Muscle layer of colon (tissue), 2 donors: ENCODE data around the gene CLK2.

Experiments used
- H3K27ac ChIP-seq: one replicate; pipeline ENCODE4 v1.7.0; 2013; ENCODE audit warnings: low read depth, mild to moderate bottlenecking, low read length, moderate library complexity
- H3K27me3 ChIP-seq, 2 donors: one replicate each; pipeline ENCODE4 v1.7.0; 2013; ENCODE audit warnings: low read length in 2 of 2, mild to moderate bottlenecking in 2 of 2; ENCODE audit not compliant: insufficient read depth in 2 of 2, control insufficient read depth in 1 of 2
- H3K36me3 ChIP-seq: one replicate; pipeline ENCODE4 v1.7.0; 2013; ENCODE audit warnings: mild to moderate bottlenecking, low read length; ENCODE audit not compliant: insufficient read depth
- H3K4me1 ChIP-seq: one replicate; pipeline ENCODE4 v1.7.0; 2013; ENCODE audit warnings: mild to moderate bottlenecking, low read length; ENCODE audit not compliant: insufficient read depth
- H3K4me3 ChIP-seq, 2 donors: one replicate each; pipeline ENCODE4 v1.7.0; 2013; ENCODE audit warnings: low read length in 2 of 2, low read depth in 1 of 2, mild to moderate bottlenecking in 1 of 2, moderate library complexity in 1 of 2
- H3K9ac ChIP-seq: one replicate; pipeline ENCODE4 v1.7.0; 2013; ENCODE audit warnings: low read length
- H3K9me3 ChIP-seq: one replicate; pipeline ENCODE4 v1.7.0; 2013; ENCODE audit warnings: mild to moderate bottlenecking, low read length
- donor health status: abdominal sarcoma.
- donor health status: Adenocarcinoma of cecum.

The CLK2 gene

DNA sequence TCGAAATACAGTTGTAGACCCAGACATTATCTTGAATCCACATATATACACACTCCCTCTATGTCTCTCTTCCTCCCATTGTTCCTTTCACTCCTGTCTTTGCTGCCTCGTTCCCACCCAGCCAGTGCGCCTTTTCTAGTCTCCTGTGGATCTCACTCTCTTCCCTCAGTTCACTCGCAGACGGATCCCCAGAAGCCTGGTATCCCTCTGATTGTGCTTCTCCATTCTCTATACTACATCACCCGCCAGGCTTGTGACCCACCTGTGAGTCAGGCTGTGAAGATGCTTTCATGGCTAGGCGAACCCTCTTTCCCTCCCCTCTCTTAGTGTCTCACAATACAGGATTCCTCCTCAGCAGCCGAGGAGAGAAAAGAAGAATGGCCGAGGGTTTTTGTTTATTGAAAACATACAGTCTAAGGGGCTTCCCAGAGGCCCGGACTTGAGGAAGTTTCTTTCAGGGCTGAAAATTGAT, 5.4 kb upstream of the CLK2 start:
- H3K9me3 ChIP-seq: no peaks in the 10 kb centered on the region
- no peak overlapping the region for H3K4me3 ChIP-seq
- no peaks in the 10 kb centered on the region for H3K27me3 ChIP-seq
- no peak overlapping the region for H3K9ac ChIP-seq
- H3K27ac ChIP-seq: no peak overlapping the region
- H3K4me1 ChIP-seq: peaks cover 13% of the 10 kb centered on the region
- no peaks in the 10 kb centered on the region for H3K36me3 ChIP-seq

DNA sequence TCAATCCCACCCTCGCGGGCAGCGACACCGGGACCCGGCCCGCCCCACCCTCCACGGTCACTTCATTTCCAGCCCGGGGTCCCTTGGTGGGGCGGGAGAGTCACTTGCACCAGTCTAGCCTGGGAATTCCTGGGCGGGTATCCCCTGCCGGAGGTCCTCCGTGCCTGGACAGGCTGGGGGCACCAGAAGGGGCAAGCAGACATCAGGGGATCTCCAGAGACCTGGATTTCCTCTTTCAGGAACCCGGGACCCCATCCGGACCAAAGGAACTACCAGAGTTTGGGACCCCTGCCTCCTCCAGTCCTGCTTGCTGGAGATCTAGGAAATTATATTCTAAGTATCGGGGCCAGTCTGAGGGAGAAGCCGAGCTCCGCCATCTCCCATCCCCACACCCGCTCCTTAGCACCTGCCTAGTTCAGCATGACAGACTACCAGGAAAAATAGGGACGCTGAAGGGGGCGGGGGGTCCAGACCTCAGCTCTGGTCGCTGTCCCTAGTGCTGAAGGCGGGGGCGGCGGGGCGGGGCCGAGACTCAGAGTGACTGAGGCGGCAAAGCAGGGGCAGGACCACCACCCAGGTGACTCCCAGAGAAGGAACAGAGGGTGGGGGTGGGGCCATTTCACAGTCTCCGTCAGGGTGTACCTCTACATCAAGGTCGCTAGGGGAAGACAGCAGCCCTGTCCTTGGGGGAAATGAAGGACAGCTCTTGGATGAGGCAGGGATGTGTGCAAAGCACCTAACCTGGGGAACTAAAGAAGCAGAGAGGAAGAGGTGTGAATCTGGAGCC, 4.8 kb upstream of the CLK2 start:
- peak overlapping the region; percentile 42 for H3K27ac ChIP-seq
- no peaks in the 10 kb centered on the region for H3K9me3 ChIP-seq
- H3K4me1 ChIP-seq: peaks cover 13% of the 10 kb centered on the region
- H3K9ac ChIP-seq: no peak overlapping the region
- H3K4me3 ChIP-seq: peak overlapping the region; percentile 61 to 86
- no peaks in the 10 kb centered on the region for H3K36me3 ChIP-seq
- no peaks in the 10 kb centered on the region for H3K27me3 ChIP-seq

DNA sequence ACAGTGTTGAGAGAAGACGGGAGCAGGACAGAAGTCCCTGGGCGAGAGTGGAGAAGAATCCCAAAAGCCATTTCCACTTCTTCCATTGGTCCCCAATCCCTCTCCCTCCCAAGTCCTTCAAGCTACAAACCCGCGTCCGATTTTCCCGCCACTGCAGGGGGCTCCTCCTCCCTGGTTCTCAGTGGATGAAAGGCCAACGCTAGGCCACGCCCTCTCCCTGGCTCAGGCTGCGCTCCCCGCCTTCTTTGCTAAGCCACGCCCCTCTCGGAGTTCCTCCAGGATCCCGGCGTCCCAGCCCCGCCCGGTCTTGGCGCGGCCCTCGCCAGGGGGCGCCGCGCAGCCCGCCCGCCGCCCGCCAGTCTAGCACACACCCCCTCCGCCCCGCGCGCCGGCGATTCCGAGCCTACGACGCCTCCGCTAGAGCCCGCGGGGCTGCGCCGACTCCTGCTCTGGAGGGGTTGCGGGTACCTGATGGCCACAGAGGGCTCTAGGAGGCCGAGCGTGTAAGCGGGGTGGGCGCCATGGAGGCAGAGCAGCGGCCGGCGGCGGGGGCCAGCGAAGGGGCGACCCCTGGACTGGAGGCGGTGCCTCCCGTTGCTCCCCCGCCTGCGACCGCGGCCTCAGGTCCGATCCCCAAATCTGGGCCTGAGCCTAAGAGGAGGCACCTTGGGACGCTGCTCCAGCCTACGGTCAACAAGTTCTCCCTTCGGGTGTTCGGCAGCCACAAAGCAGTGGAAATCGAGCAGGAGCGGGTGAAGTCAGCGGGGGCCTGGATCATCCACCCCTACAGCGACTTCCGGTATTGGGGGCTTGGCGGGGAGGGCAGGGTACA, 4.0 kb upstream of the CLK2 start, which contains the start of gene HCN3:
TSS of gene HCN3 (plus strand) at position 394 of the 832 bp plus-strand sequence. CDS start at position 522, 128 bp downstream.
- peaks cover 17% of the 10 kb centered on the region for H3K4me1 ChIP-seq
- H3K27me3 ChIP-seq: no peaks in the 10 kb centered on the region
- no peaks in the 10 kb centered on the region for H3K9me3 ChIP-seq
- H3K27ac ChIP-seq: peak within 1 kb of the TSS; percentile 42
- no peaks in the 10 kb centered on the region for H3K36me3 ChIP-seq
- H3K9ac ChIP-seq: no peak within 1 kb of the TSS
- peak within 1 kb of the TSS; percentile 61 to 86 for H3K4me3 ChIP-seq

DNA sequence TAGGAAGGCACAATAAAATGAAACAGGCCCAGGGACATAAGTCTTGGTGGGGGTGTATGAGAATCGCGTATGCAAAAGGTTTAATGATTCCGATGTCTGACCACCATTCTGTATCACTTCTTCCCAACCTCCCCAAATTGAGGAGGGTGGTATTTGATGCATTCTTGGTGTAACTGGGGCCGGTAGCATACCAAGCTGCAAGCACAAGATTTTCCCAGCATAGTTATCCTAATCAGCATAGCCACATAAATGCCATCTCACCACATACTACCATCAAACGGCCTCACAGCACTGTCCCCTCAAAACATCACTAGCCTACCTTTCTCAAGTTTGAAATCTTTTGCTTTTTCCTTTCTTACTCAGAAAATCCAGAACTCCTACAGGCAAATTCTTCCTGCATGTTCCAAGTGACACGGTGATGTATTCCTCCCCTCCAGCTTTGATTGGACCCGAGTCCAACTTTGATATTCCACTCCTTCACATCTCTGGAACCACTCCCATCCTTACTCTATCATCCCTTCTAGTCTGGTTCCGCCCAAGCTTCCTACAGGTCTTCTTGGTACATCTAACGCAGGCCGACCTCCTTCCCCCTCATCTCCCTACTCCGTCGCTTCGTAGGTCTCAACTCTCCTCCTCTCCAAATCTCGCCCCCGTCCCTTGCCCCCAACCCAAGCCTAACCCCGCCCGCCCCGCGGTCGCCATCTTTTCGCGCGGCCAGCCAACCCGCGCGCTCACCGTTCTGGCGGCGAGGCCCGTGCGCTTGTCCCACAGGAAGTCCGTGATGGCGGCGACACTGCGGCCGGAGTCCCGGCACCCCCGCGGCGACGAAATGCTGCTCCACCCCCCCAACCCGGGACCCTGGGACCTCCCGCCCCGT, 600 bp downstream of the CLK2 start:
- Histone ChIP-seq H3K9me3 (no peaks in the 10 kb centered on the region), H3K27ac (peak overlapping the region; percentile 80), H3K36me3 (peaks cover 32% of the 10 kb centered on the region), H3K9ac (peak overlapping the region; percentile 39), H3K27me3 (no peaks in the 10 kb centered on the region), H3K4me1 (peaks cover 18% of the 10 kb centered on the region), H3K4me3 (peak overlapping the region; percentile 64 to 70)

DNA sequence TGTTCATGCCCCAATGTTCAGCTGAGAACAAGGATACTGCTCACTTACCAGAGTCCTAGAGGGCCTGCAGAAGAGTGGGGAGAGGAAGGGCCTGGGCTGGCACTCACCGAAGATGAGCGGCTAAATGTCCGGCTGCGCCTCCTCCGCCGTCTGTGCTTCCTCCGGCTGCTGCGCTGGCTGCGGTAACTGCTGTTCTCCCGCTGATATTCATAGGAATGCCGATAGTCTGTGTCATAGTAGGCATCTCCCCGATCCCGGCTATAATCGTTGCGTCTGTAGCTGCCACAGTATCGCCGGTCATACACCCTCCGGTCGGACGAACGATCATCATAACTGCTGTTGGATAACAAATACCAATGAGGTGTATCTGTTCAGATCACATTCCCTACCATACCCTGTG, 3.9 kb downstream of the CLK2 start:
- H3K9me3 ChIP-seq: no peaks in the 10 kb centered on the region
- no peak overlapping the region for H3K4me3 ChIP-seq
- no peaks in the 10 kb centered on the region for H3K27me3 ChIP-seq
- peaks cover 13% of the 10 kb centered on the region for H3K4me1 ChIP-seq
- peaks cover 62% of the 10 kb centered on the region for H3K36me3 ChIP-seq
- H3K27ac ChIP-seq: no peak overlapping the region
- H3K9ac ChIP-seq: no peak overlapping the region

DNA sequence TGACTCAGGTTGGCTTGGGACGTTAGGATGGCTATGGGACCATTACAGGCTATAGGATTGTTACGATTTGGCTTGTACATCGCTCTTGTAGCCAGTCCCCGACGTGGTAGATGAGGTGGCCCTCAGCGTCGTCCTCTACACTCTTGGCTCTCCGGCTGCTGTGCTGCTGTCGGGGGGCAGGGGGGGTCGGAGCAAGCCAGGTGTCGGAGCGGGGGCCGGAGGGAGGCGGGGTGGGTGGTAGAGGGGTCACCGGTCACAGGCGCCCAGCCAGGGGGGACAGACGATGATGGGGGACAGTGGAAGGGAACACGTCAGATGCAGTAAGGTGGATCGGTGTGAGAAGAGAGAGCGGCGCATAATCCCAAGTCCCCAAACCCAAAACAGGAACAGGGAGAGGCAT, 4.7 kb downstream of the CLK2 start:
- Histone ChIP-seq H3K27me3 (no peaks in the 10 kb centered on the region), H3K4me3 (no peak overlapping the region), H3K36me3 (peaks cover 70% of the 10 kb centered on the region), H3K9me3 (no peaks in the 10 kb centered on the region), H3K4me1 (peaks cover 13% of the 10 kb centered on the region), H3K27ac (no peak overlapping the region), H3K9ac (no peak overlapping the region)

DNA sequence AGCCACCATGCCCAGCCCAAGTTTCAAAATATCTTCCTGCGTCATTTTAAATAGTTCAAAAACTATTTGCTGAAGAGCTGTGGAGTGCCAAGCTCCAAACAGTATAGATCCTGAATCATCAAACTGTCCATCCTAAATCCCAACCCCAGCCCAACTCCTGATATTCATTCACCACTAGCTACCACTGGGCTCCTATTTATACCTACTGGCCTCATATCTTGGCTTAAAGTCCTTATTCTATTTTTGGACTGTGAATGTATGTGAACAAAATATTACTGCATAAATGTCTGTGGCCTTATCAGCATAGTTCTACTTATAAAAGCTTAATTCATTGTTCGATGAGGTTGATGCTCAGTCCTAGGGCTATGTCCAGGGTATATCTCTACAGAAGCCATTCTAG, 5.9 kb downstream of the CLK2 start:
- peaks cover 80% of the 10 kb centered on the region for H3K36me3 ChIP-seq
- peaks cover 10% of the 10 kb centered on the region for H3K4me1 ChIP-seq
- no peak overlapping the region for H3K27ac ChIP-seq
- H3K9me3 ChIP-seq: no peaks in the 10 kb centered on the region
- no peak overlapping the region for H3K9ac ChIP-seq
- H3K4me3 ChIP-seq: no peak overlapping the region
- no peaks in the 10 kb centered on the region for H3K27me3 ChIP-seq

DNA sequence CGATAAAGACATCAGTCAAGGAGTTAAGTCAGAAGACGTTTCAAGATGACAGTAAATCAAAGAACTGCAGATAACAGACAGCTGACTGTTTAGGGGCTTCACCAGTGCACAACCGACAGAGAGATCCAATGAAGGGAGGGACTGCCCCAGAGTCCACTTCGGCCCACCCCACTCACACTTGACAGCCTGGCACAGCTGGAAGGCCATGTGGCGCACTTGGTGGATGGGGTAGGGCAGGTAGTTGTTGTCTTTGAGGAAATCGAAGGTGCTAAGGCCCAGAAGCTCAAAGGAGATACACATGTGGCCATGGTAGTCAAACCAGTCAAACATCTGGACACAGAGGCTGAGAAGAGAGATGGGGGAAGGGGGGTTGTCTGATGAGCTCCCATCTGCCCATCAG, 6.8 kb downstream of the CLK2 start:
- H3K27ac ChIP-seq: no peak overlapping the region
- no peak overlapping the region for H3K4me3 ChIP-seq
- H3K4me1 ChIP-seq: peaks cover 3% of the 10 kb centered on the region
- no peaks in the 10 kb centered on the region for H3K27me3 ChIP-seq
- no peaks in the 10 kb centered on the region for H3K9me3 ChIP-seq
- H3K9ac ChIP-seq: no peak overlapping the region
- H3K36me3 ChIP-seq: peaks cover 80% of the 10 kb centered on the region

DNA sequence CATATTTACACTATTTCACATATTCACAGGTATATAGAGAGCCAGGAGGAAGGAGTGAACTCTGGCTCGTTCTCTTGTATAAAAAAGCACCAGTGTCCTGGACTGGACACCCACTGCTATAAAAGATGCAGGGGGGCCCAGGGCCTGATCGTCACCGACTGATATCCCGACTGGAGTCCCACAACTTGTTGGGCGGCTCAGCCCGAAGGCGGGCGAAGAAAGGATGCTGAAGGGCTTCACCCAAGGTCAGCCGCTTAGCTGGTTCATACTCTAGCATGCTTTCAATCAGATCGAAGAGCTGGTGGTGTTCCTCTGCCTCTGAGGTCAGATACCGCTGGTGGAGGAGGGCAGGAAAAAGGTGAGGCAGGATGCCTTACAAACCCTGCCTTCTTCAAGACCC, 10.2 kb downstream of the CLK2 start:
- H3K9me3 ChIP-seq: no peaks in the 10 kb centered on the region
- peak overlapping the region; percentile 97 for H3K27ac ChIP-seq
- peak overlapping the region in 1 of 2 donors; percentile 97 for H3K4me3 ChIP-seq
- H3K9ac ChIP-seq: no peak overlapping the region
- peaks cover 15% of the 10 kb centered on the region for H3K4me1 ChIP-seq
- no peaks in the 10 kb centered on the region for H3K27me3 ChIP-seq
- peaks cover 63% of the 10 kb centered on the region for H3K36me3 ChIP-seq

DNA sequence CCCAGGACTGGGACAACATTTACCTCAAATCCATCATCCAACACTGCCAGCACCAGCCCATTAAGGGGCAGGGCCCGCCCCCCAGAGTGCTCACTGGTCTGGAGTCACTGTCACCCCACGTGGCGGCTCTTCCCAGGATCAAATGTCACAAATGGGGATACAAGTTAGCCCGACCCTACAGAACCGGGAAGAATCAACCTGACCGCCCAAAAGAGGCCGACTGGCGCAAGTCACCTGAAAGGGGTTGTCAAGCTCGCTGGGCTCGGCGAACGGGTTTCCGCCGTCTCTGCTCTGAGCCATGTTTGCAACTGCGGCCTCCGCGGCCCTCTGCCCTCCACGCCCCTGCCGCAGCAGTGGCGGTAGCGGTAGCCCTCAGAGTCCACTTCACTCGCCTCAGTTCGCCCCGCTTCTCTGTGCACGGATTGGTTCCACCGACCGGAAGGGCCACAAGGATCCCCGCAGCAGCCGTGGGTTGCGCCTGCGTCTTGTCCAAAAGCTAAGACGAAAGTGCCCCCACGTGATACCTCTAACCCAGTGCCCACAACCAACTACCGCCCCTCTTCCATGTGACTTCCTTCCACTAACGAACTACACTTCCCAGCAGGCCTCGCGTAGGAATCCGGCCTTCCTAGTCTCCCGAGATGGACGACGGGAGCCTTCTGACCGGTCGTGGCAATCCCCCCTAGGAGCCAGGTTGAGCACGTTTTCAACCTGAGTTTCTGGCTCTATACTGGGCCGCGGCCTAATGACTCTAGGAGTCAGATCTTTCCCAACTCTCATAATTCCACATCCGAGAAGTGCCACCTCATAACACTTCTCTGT, 11.2 kb downstream of the CLK2 start, which contains the start of gene SCAMP3:
TSS of gene SCAMP3 (minus strand) at position 509 of the 822 bp plus-strand sequence. CDS start at position 300, 209 bp downstream.
- Histone ChIP-seq H3K36me3 (peaks cover 54% of the 10 kb centered on the region), H3K4me1 (peaks cover 15% of the 10 kb centered on the region), H3K4me3 (peak within 1 kb of the TSS; percentile 90 to 97), H3K27ac (peak within 1 kb of the TSS; percentile 97), H3K9me3 (no peaks in the 10 kb centered on the region), H3K27me3 (no peaks in the 10 kb centered on the region), H3K9ac (peak within 1 kb of the TSS; percentile 83)
